Renal pelvis (tissue), 4 donors: Measurements from ENCODE around the gene CDC42SE2. TPM values are rescaled to one million over a fixed set of nuclear protein-coding genes. Genes with fewer than 3 reads are reported as not detected.
"Not testable (repeated sequence)": the region's sequence is repeated elsewhere in the genome, so short reads cannot be mapped to it uniquely, and the experiment has no call there.

ENCODE experiments used
- DNase-seq: peaks from one replicate; pipeline ENCODE4 v3.0.0-alpha.2; 2013
- polyA plus RNA-seq, 3 donors: library from polyadenylated mRNA; unstranded; fragments of 120-200 nt; gene quantifications; one replicate each; pipeline ENCODE4 v1.2.1, GENCODE V29; 2013; ENCODE audit not compliant: insufficient read length in 3 of 3

The CDC42SE2 gene
- polyA plus RNA-seq, 3 donors: 44.2 to 54.0 (median 44.7) TPM

DNA sequence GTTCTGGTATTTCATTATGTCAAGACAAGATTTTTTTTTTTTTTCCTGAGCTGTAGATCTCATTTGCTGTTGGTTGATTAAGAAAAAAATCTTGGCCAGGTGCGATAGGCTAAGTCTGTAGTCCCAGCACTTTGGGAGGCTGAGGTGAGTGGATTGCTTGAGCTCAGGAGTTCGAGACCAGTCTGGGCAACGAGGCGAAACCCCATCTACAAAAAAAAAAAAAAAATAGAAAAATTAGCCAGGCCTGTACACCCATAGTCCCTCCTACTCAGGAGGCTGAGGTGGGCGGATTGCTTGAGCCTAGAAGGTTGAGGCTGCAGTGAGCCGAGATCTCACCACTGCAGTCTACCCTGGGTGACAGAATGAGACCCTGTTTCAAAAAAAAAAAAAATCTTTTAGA lies 12.2 kb downstream of the CDC42SE2 start:
- no peak for DNase-seq

DNA sequence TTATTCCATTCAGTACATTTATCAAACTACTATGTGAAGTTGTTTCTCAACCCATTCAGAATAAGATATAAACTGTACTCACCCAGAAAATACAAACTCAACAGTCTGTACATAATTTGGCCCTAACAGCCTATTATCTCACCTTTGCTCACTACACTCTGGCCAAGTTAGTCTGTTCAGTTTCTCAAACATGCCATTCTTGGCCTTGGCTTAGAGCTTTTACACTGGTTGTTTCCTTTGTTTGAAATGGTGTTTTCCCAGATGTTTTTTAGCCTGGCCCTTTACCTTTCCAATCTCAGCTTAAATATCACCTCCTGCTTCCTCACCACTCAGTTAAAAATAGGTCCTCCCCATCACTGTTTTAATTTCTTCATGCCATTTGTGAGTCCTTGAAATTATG lies 13.6 kb downstream of the CDC42SE2 start:
- no peak for DNase-seq

DNA sequence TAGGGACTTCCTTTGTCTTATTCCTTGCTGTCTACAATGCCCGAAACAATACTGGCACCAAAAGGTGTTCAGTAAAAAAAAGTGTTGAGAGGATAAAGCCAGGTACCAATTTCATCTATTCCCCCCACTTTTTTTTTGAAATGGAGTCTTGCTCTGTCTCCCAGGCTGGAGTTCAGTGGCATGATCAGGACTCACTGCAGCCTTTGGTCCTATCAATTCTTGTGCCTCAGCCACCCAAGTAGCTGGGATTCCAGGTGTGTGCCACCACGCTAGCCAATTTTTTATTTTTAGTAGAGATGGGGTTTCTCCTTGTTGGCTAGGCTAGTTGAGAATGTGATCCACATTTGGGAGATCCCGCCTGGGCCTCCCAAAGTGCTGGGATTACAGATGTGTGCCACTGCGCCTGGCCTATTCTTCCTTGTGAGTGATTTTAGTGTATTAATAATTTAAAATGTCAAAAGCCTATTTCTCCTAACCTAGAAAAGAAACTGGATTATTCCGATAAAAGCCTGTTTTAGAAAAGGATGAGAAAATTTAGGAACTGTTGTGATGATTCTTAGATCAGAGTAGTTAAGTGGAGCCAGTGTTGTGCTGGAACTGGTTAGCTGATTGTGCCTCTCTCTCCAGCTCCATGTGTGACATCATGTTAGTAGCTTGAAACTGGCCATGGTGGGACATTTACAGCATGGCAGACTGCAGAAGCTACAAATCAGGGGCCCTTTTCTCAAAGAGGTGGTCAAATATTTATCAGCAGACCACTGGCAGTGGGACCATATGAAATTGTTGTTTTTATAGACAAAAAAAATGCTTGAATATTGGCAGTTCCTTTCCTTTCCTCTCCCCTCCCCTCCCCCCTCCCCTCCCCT lies 14.3 kb downstream of the CDC42SE2 start:
- no peak for DNase-seq

DNA sequence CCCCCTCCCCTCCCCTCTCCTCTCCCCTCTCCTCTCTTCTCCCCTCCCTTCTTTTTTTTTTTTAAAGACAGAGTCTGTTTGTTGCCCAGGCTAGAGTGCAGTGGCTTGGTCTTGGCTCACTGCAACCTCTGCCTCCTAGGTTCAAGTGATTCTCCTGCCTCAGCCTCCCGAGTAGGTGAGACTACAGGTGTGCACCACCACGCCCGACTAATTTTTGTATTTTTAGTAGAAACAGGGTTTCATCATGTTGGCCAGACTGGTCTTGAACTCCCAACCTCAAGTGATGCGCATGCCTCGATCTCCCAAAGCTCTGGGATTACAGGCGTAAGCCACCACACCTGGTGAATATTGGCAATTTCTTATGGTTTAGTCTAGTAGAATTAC lies 14.9 kb downstream of the CDC42SE2 start:
- not testable (repeated sequence) for DNase-seq

DNA sequence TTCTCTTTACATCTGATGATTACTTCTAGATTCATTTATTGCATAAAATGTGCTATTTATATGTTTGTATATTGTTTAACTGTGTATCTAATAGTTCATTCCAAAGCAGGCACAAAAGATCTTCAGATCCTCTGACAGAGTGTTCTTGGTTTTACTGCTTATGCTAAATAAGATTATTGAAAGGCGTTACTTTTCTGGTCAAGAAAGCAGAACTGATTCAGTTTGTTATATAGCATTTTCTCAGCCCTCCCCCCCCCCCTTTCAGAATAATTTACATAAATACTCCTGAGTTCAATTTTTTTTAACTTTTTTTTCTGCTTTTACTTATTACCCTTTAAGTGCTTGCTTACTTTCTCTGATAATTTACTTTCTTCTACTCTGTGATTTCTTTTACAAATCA lies 15.4 kb downstream of the CDC42SE2 start:
- DNase-seq: no peak

DNA sequence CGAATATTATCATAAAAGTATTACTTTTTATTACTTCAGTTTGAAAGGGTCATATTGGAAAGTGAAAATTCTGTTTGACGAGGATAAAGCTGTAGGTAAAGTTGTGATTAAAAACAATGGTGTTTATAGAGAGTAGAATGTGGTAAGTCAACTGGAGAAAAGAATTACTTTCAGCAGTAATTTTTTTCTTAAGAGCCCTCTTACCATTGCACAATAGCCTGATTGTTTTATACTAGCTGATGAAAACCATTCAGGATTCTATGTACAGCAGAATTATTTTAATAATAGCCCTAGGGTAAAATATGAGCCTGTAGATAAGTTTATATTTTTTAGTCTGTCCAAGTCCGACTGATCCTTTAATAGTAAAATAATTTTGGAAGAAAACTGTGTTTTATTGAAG lies 16.6 kb downstream of the CDC42SE2 start:
- no peak for DNase-seq

DNA sequence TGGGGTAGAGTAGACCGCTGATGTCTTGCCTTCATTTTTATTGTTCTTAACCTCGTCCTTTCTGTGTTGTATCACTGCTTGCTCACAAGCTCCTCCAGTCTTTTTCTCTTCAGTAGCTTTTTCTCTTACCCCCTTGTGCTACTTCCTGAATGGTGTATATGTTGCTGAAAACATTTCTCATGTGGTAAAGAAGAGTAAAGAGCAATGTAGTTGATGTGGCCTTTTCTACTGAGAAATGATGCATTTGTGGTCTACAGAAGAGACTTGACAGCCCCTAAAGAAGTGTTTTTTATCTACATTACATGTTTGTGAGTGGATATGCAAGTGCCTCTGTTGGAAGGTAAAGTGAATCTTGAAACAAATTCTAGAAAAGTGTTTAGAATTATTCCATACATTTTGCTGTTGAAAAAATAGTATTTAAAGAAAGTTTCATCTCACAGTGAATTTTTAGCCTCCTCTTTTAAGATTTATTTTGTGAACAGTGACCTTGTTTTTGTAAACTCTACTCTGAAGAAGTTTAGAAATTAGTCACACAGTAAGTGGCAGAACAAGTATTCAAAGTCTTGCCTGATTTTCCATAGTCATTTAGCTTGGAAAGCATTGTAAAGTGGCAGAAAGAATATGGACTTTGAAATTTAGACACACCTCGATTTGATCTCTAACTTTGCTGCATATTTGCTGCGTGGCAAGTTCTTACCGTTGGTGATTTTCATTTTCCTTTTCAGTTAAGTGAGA lies 17.4 kb downstream of the CDC42SE2 start:
- no peak for DNase-seq

DNA sequence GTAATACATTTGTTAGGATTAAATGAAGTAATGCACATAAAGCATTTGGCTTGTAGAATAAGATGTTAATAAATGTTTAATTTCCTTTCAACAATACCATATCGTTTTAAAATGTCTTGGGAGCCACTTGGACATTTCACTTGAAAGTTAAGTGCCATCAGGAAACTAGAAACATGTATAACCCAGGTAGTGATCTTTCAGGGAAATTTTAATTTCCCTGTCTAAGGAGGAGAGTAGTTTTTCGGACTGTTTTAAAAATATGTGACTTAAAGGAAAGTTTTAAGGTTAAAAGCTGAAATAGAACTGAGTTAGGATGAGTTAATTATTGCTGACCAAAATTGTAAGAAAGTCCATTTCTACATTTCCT lies 18.0 kb downstream of the CDC42SE2 start:
- DNase-seq: no peak

DNA sequence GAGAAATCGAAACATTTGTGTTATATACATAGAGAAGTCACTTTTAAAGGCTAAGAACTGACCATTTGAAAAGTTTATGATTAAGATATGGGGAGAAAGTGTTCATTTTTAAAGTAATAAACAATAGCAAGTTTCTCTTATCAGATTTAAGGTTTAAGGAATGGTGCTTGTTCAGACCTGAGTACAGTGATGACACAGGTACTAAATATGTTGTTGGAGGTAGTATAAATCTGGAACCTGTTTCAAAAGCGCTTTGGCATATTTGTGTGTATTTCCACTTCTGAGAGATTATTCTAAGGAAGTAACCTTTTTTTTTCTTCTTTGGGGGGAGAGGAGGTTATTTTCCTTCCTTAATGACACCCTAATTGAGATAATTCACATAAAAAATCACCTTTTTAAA lies 18.4 kb downstream of the CDC42SE2 start:
- no peak for DNase-seq

DNA sequence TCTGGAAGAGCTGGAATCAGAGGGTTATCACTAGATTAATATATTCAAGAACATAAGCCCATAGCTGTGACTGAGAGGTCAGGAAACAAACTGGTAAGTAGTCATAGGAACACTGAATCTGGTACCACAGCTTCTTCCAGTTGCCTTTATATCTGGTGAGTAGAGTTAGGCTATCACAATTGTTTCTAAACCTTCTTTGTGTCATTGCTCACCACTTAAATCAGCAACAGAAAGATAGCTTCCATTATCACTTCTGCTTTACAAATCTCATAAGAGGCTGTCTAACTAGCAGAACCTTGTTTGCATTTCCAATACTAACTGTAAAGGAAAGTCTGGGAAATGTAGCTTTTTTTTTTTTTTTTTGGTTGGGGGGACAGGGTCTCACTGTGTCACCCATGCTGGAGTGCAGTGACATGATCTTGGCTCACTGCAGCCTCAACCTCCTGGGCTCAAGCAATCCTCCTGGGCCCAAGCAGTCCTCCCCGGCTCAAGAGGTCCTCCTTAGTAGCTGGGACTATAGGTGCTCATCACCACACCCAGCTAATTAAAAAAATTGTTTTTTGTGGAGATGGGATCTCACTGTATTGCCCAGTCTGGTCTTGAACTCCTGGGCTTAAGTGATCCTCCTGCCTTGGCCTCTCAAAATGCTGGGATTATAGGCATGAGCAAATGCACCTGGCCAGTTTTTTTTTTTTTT lies 22.0 kb downstream of the CDC42SE2 start:
- no peak for DNase-seq

DNA sequence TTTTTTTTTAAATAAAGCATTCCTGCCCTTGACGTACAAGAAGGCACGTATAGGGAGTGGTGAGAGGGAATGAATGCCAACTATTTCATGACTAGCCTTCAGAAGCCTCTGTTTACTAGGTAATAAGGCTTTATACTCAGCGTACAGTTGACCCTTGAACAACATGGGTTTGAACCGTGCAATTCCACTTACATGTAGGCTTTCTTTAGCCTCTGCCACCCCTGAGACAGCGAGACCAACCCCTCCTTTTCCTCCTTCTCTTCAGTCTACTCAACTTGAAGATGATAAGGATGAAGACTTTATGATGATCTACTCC lies 22.5 kb downstream of the CDC42SE2 start:
- no peak for DNase-seq

DNA sequence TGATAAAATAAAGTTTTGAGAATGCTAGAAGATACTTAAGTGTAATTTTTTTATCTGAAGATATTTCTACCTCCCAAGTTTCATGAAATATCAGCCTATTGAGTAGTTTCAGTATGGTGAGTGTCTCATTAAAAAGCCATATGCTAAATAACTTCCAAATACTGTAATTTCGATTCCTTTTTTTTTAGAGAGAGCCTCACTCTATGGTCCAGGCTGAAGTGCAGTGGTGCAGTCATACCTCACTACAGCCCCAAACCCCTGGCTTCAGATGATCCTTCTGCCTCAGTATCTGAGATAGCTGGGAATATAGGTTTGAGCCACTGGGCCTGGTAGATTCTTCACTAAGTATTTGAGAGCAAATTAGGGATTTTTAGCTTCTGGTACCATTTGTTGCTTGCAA lies 24.5 kb downstream of the CDC42SE2 start:
- DNase-seq: no peak

DNA sequence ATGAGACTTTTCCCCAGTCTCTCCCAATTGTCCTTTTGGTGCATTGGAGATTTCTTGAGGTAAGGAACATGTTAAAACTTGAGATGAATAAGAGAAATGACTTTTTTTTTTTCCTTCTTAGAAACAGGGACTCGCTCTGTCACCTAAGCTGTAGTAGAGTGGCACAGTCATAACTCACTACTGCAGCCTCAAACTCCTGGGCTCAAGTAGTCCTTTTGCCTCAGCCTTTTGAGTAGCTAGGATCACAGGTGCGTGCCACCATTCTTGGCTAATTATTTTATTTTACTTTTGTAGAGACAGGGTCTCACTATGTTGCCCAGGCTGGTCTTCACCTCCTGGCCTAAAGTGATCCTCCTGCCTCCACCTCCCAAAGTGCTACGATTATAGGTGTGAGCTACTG lies 25.9 kb downstream of the CDC42SE2 start:
- DNase-seq: no peak

DNA sequence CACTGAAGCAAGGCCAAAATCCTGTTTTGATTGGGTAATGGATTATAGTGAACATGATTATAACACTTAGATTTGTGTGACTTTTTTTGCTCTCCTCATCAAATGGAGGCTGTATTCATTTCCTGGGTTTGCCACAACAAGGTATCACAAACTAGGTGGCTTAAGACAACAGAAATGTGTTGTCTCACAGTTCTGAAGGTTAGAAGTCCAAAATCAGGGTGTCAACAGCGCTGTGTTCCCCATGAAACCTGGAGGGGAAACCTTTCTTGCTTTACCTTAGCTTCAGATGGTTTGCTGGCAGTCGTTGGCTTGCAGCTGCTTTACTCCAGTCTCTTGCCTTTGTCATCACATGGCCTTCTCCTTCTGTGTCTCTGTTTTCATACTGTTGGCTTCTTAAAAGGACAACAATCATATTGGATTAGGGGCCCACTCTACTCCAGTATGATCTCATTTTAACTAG lies 32.4 kb downstream of the CDC42SE2 start:
- DNase-seq: no peak

DNA sequence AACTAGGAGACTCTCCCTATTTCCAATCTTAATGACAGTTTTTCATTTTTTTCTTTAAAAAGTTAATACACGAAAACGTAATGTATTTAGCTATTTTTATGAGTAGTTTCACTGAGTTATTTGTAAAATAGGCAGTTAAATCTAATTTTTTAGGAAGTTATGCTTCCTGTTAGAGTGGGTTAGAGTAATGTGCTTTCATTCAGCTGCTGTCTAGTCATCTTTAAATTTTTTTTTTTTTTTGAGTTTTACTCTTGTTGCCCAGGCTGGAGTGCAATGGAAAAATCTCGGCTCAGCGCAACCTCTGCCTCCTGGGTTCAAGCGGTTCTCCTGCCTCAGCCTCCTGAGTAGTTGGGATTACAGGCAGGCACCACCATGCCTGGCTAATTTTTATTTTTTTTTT lies 34.0 kb downstream of the CDC42SE2 start:
- DNase-seq: no peak

DNA sequence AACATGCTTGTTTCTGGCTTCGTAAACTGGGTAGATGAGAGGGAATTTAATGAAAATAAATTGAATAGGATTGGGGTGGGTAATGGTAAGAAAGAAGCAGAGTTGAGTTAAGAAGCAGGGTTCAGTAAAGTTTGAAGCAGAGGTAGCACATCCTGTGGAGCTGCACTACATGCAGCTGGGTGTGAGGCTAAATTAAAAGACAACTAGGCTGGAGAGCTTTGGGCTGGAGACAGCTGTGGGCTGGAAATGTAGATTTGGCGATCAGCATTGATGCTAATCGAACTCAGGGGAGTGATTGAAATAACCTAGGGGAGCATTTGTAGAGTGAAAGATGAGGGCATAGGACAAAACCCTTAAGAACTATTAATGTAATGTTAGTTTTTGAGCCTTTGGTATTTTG lies 35.6 kb downstream of the CDC42SE2 start:
- DNase-seq: no peak

DNA sequence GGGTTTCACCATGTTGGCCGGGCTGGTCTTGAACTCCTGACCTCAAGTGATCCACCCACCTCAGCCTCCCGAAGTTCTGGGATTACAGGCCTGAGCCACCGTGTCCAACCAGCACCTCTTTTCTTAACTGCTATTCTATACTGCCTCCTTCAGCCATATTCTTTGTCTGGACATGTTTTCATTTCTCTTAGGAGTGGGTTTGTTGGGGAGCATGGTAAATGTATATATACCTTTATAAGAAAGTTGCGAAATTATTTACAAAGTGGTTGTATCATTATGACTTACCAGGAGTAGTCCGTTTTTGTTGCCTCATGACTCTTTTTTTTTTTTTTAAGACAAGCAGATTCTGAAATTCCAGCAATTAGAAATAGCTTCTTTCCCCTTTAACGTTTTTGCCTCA lies 38.7 kb downstream of the CDC42SE2 start:
- DNase-seq: no peak

DNA sequence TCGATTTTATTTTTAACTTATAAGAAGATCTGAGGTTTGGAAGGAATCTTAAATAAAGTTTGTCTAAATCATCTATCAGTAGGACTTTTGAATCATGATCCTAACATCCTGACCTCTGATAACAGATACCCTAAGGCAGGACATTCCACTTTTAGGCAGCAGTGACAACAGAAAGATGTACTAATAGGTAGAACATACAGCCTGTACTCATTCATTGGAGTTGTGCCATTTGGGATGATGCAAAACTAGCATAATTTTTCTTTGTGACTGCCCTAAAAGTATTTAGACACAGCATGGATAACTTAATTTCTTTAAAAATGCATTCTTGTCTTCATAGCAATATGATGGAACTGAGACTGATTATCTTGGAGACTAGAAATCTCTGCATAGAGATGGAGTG lies 39.7 kb downstream of the CDC42SE2 start:
- no peak for DNase-seq

DNA sequence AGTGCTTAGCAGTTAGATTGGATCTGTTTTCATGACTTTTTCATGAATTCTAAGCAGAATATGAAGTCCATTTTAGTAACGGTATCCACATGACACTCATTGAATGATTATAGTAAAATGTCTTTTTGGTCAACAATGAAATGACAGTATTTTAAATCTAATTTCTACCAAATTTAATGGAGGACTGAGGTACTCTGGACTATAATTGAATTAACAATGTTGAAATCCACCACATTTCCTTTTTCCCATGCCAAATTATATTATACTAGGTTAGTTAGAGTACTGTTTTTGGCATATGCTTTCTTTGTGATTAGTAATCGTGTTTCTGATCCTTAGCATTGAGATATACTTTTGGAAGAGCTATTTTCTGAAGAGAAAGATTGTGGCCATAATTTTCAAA lies 40.6 kb downstream of the CDC42SE2 start:
- no peak for DNase-seq

DNA sequence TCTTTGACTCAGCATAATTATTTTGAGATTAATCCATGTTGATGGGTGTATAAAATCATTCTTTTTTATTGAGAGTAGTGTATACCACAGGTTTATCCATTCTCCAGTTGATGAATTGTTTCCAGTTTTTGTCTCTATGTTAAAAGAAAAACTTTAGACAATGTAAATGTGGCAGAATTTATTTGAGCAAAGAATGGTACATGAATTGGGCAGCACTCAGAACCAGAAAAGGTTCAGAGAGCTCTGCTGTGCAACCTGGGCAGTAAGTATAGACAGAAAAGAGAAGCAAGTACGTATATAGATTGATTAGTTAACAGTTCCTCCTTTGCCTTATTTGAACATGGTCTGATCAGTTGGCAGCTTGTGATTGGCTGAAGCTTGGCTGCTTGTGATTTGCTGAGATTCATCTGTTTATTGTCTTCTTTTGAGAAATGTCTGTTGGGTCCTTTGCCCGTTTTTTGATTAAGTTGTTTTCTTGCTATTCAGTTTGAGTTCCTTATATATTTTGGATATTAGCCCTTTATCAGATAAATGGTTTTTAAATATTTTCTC lies 41.4 kb downstream of the CDC42SE2 start:
- no peak for DNase-seq

DNA sequence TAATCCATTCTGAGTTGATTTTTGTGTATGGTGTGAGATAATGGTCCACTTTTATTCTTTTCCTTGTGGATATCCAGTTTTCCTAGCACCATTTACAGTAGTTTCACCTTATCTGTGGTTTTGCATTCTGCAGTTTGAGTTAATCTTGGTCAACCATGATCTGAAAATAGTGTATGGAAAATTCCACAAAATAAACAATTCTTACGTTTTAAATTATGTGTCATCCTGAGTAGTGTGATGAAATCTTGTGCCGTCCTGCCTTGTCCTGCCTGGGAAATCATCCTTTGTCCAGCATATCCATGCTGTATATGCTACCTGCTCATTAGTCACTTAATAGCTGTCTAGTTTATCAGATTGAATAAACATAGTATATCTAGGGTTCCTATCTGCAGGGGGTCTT lies 42.1 kb downstream of the CDC42SE2 start:
- DNase-seq: no peak

DNA sequence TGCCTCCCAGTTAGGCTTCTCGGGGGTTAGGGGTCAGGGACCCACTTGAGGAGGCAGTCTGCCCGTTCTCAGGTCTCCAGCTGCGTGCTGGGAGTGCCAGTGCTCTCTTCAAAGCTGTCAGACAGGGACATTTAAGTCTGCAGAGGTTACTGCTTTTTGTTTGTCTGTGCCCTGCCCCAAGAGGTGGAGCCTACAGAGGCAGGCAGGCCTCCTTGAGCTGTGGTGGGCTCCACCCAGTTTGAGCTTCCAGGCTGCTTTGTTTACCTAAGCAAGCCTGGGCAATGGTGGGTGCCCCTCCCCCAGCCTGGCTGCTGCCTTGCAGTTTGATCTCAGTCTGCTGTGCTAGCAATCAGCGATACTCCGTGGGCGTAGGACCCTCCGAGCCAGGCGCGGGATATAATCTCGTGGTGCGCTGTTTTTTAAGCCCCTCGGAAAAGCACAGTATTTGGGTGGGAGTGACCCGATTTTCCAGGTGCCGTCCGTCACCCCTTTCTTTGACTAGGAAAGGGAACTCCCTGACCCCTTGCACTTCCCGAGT lies 48.5 kb downstream of the CDC42SE2 start:
- DNase-seq: not testable (repeated sequence)
